Measurements from ENCODE around the gene LIMS4.
"Not testable (repeated sequence)": the region's sequence is repeated elsewhere in the genome, so short reads cannot be mapped to it uniquely, and the experiment has no call there.

Gene LIMS4, protein sequence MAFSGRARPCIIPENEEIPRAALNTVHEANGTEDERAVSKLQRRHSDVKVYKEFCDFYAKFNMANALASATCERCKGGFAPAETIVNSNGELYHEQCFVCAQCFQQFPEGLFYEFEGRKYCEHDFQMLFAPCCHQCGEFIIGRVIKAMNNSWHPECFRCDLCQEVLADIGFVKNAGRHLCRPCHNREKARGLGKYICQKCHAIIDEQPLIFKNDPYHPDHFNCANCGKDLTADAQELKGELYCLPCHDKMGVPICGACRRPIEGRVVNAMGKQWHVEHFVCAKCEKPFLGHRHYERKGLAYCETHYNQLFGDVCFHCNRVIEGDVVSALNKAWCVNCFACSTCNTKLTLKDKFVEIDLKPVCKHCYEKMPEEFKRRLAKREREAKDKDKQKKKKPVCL

DNA sequence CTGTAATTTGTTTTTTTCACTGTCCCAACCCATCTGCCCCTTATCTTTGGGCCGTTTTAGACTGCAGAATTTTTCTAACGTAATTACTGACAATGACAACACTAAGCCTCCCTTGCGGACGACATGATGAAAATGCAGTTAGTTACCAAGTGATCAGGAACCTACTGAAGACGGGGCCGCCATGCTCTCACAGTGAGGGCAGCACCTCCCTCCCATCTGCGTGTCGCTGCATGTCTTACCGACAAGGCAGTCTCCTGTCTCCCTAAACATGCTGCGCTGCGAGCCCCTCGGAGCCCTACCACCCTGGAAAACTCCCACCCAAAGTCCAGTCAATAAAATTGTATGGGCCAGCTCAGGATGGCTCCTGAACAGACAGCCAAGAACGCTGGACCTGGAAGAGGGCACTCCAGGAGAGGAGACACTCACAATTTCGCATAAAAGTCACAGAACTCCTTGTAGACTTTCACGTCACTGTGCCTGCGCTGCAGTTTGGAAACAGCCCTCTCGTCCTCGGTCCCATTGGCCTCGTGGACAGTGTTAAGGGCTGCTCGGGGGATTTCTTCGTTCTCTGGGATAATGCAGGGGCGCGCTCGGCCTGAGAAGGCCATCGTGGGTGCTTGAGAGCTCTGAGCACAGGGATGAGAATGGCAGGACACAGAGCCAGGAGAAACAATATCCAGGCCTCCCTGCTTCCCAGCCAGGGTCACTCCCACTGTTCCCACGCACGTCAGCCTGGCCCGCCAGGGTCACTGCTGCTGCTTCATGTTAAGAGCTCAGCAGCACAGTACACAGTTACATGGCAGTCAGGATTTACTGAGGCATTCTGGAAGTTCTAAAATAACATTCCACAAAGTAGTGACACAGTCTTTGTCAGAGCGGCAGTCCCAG, at the start of gene LIMS4:
TSS of gene LIMS4 (minus strand) at position 646 of the 888 bp plus-strand sequence. CDS start at position 608, 38 bp downstream.
- DNase-seq = not testable (repeated sequence)

DNA sequence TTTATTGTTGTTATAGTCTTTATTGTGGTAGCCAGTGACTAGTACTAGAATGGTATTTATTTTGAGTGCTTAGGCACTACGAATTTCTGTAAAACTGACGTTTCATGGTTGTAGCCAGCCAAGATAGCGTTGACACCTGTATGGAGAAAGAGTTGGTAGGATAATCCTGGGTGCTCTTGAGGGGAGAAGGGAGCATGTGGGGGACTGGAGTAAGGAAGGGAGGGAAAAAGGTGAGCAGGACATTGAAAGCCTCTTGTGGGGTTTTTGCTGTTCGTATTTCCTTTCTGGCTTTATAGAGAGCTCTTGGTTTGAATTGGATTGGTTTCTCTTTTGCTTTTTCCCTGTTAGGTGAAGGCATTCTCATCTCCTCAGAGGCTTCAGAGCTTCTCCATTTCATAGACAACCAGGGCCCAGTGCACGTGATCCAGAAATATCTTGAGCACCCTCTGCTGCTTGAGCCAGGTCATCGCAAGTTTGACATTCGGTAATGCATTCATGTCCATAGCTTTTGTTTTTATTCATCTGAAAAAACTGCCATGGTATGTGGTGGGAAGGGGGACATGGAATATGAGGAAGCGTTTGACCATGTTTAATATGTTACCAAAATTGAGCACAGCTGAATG, 27.2 kb upstream of the LIMS4 start:
- DNase-seq = not testable (repeated sequence)

DNA sequence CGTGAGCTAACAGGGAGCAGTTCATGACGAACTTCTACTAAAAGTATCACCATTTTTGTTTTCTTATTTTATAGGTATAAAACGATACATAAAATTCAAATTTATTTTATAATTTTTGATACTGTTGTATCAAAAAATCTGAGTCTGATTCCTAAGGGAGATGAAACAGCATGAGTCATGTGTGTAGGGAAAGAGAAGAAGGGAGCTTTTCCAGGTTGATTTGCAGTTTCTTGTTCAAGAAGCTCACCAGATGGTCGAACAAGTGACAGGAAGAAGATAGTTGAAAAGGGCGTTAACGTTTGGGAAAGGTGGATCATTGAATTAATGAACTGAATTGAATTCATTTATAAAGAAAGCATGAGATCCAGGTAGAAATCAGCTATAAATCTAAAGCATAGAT, 23.4 kb upstream of the LIMS4 start:
- DNase-seq = not testable (repeated sequence)

DNA sequence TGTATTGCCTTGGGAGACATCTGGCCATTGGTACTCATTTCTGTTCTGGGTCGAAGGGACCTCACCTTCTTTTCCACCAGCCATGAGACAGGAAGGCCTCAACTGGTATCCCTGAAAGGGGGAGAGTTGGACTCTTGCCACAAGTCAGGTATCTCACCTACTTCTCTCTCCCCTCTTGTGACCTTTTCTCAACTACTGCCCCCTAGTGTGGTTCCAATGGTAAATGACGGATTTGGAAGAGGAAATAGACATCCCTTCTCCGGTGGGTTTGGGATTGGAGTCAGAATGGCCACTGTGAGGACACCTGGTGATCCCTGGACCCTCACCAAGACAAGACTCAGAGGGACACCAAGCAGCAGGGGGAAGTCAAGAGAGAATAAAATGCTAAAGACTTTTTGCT, 21.9 kb upstream of the LIMS4 start:
- DNase-seq = not testable (repeated sequence)

DNA sequence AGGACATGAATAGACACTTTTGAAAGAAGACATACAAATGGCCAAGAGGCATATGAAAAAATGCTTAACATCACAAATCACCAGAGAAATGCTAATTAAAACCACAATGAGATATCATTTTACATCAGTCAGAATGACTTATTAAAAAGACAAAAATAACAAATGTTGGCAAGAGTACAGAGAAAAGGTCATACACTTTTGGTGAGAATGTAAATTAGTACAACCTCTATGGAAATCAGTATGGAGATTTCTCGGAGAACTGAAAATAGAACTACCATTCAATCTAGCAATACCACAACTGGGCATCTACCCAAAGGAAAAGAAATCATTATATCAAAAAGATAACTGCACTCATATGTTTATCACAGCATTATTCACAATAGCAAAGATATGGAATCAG, 16.4 kb upstream of the LIMS4 start:
- not testable (repeated sequence) for DNase-seq

DNA sequence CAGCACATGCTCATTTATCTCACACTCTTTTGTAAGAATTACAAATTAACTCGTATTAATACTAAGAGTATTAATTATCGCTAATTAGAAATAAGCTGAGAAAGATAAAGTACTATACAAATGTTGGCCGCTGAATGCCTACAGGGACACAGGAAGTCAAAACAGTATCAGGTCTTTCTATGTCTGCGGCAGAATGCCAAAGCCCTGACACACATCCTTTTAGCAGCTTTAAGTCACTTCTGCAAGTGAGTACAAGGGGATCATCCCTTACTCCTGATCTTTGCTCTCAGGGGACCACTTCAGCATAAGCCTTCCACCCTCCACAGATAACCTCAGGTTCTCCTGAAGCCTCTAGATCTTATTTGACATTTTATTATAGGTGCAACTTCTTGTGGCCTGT, 10.1 kb upstream of the LIMS4 start:
- DNase-seq = not testable (repeated sequence)

DNA sequence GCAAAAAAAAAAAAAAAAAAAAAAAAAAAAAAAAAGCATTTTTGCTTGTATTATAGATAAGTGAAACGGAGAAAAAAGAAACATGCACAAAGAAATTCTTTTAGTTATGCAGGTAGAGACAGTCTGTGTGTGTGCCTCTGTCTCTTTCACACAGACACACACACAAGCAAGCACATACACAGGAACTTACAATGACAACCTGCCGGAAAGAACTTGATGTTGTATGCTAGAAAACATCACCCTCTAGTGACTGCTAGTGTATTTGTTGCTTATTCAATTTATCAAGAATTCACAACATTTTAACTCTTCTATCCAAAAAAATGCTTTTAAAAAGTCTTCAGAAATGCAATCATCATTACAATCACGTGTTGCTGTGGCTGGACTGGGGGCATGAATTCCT, 8.6 kb upstream of the LIMS4 start:
- not testable (repeated sequence) for DNase-seq

DNA sequence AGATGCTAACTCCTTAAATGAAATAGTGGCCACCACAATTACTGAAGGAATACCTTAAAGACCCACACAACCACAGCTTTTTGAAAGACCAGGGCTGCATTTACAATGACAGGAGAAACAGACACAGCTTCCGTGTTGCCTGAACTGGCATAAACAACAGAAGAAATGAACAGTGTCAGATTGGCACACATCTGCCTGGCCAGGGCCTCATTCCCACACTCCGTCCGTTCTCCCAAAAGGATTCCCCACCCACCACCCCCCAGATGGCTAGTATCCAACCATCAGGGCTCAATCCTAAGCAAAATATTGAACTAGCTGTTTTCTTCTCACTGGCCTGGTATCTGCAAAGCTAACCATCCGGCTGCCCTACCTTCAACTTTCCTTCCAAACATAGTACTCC, 7.5 kb upstream of the LIMS4 start:
- DNase-seq = not testable (repeated sequence)

DNA sequence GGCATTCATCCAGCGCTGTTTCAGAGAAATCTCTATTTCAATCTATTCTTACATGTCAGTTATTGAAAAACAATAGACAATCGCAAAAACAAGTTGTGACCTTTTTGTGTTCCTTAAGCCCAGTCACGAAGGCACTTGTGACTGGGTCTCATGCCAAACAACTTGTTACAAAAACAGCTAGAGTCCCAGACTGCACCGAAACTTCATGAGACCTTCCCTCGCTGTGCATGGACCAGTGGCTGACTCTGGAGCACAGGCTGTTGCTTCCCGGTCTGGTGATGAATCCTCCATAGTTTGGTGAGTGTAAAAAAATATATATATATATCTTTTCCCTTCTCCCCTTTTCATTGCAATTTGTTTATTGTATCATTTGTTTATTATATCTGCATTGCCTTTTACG, 4.8 kb upstream of the LIMS4 start:
- DNase-seq = not testable (repeated sequence)

DNA sequence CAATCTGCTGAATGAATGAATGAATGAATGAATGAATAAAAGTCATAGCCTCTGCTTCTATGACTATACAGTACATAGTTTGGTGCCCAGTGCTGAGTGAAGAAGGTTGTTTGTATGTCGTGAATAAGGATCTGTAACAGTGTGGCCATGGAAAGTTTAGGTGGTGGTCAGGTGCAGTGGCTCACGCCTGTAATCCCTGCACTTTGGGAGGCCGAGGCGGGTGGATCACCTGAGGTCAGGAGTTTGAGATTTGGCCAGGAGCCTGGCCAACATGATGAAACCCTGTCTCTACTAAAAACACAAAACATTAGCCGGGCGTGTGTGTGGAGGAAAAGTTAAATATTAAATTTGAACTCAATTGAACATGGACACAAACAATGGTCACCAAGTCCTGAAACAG, 4.3 kb upstream of the LIMS4 start:
- not testable (repeated sequence) for DNase-seq

DNA sequence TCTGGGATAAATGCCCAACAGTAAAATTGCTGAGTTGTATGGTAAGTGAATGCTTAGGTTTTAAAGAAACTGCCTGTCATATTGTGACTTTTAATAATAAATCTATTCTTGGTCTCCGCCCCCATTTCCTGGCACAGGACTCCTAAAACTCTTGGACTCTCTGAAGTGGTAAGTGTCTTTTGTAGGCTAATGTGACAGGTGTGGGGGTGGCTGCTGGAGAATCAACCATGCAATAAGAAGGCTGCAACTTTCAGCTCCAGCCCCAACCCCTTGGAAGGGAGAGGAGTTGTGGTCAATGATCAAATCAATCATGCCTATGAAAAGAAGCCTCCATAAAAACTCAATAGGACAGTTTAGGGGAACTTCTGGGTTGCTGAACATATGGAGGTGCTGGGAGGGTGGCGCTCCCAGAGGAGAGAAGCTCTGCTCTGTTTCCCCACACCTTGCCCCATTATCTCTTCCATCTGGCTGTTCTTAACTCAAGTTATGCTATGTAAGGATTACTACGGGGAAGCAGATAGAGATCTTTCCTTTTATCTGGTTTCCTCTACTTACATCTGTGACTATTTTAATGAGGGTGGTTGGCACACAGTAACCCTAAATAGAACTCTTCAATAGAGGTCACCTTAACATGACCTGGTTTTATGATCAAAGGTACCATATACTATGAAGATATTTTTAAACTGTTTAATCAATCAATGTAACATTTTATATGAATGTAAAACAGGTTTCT, 3.2 kb upstream of the LIMS4 start:
- not testable (repeated sequence) for DNase-seq

DNA sequence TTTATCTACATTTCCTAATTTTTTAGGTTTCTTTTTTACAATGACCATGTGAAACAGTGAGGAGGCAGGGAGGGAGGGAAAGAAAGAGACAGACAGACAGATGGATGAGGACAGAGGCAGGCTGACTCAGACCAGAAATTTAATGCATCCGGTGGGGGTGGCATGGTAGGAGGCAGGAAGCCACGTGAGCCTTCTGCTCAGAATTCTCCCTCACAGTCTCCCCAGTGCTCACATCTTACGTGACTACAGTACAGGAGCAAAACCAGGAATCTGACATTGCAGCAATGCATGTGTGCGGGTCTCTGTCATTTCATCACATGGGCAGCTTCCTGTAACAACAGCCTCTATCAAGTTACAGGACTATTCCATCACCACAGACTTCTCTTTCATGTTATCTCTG, 2.3 kb upstream of the LIMS4 start:
- DNase-seq = not testable (repeated sequence)

DNA sequence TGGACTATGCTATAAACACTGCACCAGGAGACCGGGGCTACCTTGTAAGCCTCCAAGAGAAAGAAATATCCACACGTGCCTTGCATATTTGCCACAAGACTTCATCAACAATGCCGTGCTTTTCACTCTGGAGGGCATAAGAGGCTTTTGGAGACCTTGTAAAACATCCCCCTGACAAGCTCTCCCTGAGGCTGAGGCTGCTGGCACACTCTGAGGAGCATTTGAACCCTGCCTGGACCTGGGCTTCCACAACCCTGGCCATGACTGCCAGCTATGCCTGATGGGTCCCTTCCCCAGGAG, 393 bp upstream of the LIMS4 start:
- not testable (repeated sequence) for DNase-seq

DNA sequence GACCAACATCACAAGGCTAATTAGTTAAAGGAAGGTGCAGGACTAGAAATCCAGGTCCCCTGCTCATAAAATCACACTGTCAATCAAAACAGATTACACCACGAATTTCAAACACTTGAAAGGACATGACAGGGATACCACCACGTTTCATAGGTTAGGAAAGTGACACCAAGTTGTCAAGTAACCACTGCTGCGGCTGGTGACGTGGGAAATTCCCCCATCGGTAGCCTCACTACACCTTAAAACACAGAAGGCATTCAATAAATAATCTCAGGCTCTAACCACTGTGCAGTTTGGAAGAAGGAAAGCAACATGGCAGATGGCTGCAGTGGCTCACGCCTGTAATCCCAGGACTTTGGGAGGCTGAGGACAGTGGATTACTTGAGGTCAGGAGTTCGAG, 3.7 kb downstream of the LIMS4 start:
- DNase-seq = not testable (repeated sequence)

DNA sequence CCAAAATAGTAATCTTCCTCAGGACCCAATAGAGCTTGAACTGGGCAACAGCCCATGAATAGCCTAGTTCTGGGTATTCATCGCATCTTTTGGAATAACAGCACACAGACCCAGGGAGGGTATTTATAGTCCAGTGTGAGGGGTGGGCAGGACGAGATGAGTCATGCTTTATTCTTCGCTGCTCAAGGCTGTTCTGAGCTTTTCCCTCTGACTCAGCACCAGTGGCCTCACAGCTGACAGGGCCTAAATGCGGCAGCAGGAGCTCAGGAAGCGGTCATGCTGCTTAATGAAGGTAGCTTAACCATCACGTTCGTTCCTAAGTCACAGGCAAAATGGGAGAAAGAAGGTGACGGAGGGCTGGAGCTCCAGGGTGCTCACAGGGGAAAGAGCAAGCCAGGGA, 7.3 kb downstream of the LIMS4 start:
- not testable (repeated sequence) for DNase-seq

DNA sequence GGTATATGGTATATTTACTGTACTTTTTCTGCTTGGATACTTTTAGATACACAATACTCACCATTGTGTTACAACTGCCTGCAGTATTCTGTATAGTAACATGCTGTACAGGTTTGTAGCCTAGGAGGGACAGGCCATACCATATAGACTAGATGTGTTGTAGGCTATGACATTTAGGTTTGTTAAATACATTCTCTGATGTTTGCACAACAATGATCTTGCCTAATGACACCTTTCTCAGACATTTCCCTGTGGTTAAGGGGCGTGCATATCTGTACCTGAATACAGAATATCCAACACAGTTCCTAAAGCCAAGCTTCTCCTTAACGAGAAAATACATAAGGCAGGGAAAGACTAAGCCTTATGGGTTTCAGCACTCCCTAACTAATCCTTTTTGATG, 10.2 kb downstream of the LIMS4 start:
- not testable (repeated sequence) for DNase-seq

DNA sequence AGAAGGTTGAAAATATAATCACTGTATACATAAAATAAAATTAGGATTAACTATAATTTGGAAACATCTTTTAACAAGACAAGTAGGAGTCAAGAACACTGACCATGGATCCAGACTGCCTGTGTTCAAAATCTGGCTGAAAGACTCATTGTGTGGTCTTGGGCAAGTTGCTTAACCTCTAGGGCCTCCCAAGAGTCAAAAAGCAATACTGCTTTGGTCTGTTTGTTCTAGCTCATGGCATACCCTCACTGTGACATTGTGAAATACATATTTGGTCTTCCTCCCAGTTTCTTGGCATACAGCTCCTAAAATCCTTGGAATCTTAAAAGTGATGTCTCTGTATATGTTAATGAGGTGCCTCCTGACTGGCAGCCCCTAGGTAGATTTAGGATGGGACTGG, 12.3 kb downstream of the LIMS4 start:
- not testable (repeated sequence) for DNase-seq

DNA sequence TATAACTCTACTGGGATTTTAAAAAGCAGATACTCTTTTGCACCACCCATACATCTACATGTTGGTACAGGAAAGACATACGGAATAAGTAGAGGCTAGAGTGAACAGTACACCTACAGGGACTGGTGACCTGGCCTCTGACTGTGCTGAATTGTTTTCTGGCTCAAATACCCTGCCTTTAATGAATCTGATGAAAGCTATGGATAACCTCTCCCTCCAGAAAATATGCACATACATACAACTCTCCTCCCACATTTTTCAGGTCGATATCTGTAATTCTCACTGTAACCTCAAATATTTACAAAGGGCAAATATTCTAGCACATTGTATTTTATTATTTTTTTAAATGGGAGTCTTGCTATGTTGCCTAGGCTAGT, 15.4 kb downstream of the LIMS4 start:
- DNase-seq = not testable (repeated sequence)

DNA sequence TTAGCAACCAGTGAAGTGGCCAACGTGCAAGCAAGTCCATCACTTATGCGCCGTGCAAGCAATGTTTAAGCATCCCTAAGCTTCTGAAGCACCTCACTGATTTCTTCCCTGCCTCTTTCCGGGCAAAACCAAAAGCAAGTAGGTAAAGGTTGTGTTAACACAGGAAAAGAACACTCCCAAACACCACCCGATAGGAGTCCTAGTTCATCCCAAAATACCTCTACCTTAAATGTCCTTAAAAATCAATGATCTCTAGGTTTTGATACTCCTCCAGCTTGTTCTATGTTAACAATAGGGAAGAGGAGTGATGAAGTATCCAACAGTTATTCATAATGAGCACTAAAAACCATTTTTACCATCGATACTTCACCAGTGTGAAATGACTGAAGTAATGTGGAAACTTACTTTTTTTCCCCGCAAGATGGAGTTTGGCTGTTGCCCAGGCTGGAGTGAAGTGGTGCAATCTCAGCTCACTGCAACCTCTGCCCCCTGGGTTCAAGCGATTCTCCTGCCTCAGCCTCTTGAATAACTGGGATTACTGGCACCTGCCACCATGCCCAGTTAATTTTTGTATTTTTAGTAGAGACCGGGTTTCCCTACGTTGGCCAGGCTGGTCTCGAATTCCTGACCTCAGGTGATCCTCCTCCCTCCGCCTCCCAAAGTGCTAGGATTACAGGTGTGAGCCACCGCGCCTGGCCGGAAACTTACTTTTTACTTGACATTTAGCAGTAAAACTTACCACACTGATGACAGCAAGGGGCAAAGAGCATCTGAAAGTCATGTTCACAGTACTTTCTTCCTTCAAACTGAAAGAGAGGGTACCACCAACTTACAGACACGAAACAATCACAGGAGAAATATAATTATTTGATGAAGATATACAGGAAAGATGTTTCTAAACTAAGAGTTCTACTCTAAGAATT, 16.1 kb downstream of the LIMS4 start:
- not testable (repeated sequence) for DNase-seq

DNA sequence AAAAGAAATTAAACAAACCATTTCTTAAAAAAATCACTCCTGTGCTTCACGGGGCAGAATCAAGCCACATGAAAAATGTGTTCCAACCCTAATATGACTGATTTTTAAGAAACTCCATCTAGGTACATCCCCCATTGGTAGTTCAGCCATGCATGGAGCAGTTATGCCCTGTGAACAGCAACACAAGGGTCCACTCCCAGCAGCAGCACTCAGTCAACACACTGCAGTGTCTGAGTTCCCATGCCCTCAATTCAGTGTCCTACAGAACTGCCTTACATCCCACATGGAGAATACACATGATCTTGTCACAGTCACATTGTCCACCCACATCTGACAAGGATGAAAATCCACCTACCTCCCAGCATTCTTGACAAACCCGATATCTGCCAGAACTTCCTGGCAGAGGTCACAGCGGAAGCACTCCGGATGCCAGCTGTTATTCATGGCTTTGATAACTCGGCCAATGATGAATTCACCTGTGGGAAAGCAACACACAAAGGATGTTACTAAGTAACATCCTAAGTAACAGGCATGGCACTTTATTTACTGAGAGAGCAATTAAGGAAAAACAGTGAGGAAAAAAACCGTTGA, 17.4 kb downstream of the LIMS4 start:
- DNase-seq = not testable (repeated sequence)

DNA sequence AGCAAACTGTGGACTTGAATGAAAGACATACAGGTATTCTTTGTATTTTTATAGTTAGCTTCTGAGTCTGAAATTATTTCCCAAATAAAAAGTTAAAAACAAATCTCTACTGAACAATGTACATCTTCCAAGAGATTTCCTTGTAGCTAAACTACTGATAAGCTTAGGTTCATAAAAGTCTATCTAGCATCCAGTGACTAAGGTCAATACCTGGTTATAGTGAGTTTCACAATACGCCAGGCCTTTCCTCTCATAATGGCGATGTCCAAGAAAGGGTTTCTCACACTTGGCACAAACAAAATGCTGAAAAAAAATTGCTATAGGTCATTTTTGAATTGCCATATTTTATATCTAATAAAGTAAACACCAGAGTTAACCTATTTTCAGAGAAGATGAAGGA, 21.7 kb downstream of the LIMS4 start:
- not testable (repeated sequence) for DNase-seq
